Tibial artery (tissue), 4 donors: Measurements from ENCODE around the gene NAPSA.

Experiments
- DNase-seq, 2 donors: peaks; one replicate each; pipeline ENCODE4 v3.0.0-alpha.2; 2019
- H3K27ac ChIP-seq, 2 donors: fragments of 200-600 bp; sonication (generic) in 1 of 2; 1 replicate in 1 of 2; 2 replicates in 1 of 2; pipeline ENCODE4 v1.5.1; 2018 to 2019; ENCODE audit warnings: mild to moderate bottlenecking in 1 of 2
- H3K27me3 ChIP-seq, 2 donors: fragments of 200-600 bp; sonication (generic) in 1 of 2; one replicate each; pipeline versions ENCODE4 v1.5.1 to v1.6.0; 2016 to 2019
- H3K36me3 ChIP-seq, 3 donors: fragments of 200-600 bp; sonication (generic) in 2 of 3; one replicate each; pipeline ENCODE4 v1.5.1; 2016 to 2019; ENCODE audit warnings: mild to moderate bottlenecking in 2 of 3
- H3K4me1 ChIP-seq, 4 donors: fragments of 200-600 bp; sonication (generic) in 2 of 4; 1 replicate in 3 of 4; 2 replicates in 1 of 4; pipeline ENCODE4 v1.5.1; 2016 to 2019
- H3K4me3 ChIP-seq, 2 donors: fragments of 200-600 bp; sonication (generic) in 1 of 2; 1 replicate in 1 of 2; 2 replicates in 1 of 2; pipeline ENCODE4 v1.5.1; 2018 to 2019; ENCODE audit warnings: mild to moderate bottlenecking in 2 of 2
- H3K9me3 ChIP-seq, 3 donors: fragments of 200-600 bp; sonication (generic) in 1 of 3; one replicate each; pipeline ENCODE4 v1.5.1; 2016 to 2019
- intact Hi-C: fragments of 100-400 bp; cut with DNase I; formaldehyde crosslinking; loops from one replicate; pipeline ENCODE4 v1.15.0; 2023; ENCODE audit warnings: low total_unique reads
- TF ChIP-seq, protein P1 (sequence below), 2 experiments: fragments of 200-600 bp in 1 of 2; fragments of 450-650 bp in 1 of 2; IDR thresholded peaks; one replicate each; pipeline ENCODE4 v1.5.1; 2017 to 2019; ENCODE audit warnings: antibody characterized with exemption in 2 of 2, mild to moderate bottlenecking in 1 of 2, moderate library complexity in 1 of 2

The NAPSA gene

GRCh38 chr19:50324331-50324730, 41.1 kb downstream of the NAPSA start:
- no peaks in the 10 kb centered on the region for H3K36me3 ChIP-seq
- intact Hi-C loops: no loop called here
- TF ChIP-seq, protein P1, sequence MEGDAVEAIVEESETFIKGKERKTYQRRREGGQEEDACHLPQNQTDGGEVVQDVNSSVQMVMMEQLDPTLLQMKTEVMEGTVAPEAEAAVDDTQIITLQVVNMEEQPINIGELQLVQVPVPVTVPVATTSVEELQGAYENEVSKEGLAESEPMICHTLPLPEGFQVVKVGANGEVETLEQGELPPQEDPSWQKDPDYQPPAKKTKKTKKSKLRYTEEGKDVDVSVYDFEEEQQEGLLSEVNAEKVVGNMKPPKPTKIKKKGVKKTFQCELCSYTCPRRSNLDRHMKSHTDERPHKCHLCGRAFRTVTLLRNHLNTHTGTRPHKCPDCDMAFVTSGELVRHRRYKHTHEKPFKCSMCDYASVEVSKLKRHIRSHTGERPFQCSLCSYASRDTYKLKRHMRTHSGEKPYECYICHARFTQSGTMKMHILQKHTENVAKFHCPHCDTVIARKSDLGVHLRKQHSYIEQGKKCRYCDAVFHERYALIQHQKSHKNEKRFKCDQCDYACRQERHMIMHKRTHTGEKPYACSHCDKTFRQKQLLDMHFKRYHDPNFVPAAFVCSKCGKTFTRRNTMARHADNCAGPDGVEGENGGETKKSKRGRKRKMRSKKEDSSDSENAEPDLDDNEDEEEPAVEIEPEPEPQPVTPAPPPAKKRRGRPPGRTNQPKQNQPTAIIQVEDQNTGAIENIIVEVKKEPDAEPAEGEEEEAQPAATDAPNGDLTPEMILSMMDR (IDR thresholded peaks at IDR 0.05): no peak
- no peak overlapping the region for H3K4me3 ChIP-seq
- peaks cover 0 to 19% (median 10%) of the 10 kb centered on the region in 4 donors for H3K4me1 ChIP-seq
- peaks cover 0 to 49% of the 10 kb centered on the region in 2 donors for H3K27me3 ChIP-seq
- H3K27ac ChIP-seq: no peak overlapping the region
- DNase-seq: no peak
- no peaks in the 10 kb centered on the region for H3K9me3 ChIP-seq

DNA sequence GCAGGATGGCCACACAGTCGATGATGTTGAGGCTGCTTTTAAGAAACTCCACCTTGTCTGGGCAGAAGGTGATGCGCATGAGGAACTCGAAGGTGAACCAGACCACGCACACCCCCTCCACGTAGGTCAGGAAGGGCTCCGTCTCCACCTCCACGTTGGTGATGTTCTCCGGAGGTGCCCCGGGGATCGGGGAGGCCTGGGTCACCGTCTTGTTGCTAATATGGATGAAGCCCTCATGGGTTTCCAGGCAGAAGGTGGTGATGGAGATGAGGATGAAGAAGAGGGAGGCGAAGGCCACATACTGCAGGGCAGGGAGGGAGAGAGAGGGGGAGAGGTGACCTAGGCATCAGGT, 41.7 kb downstream of the NAPSA start:
- intact Hi-C loops: no loop called here
- Histone ChIP-seq H3K4me3 (no peak overlapping the region), H3K27ac (no peak overlapping the region), H3K27me3 (peaks cover 0 to 45% of the 10 kb centered on the region in 2 donors), H3K36me3 (no peaks in the 10 kb centered on the region), H3K4me1 (peaks cover 0 to 15% (median 9%) of the 10 kb centered on the region in 4 donors), H3K9me3 (no peaks in the 10 kb centered on the region)
- DNase-seq: no peak
- TF ChIP-seq, protein P1 (IDR thresholded peaks at IDR 0.05): no peak

- Histone ChIP-seq H3K27ac (no peak overlapping the region), H3K9me3 (no peaks in the 10 kb centered on the region), H3K36me3 (no peaks in the 10 kb centered on the region), H3K27me3 (peaks cover 0 to 41% of the 10 kb centered on the region in 2 donors), H3K4me1 (peaks cover 0 to 15% (median 8%) of the 10 kb centered on the region in 4 donors), H3K4me3 (no peak overlapping the region)
- TF ChIP-seq, protein P1 (IDR thresholded peaks at IDR 0.05): no peak
- intact Hi-C loops: no loop called here
- DNase-seq: no peak
Measured at GRCh38 chr19:50322931-50323781, 42.3 kb downstream of the NAPSA start.

- no peaks in the 10 kb centered on the region for H3K36me3 ChIP-seq
- peaks cover 0 to 32% of the 10 kb centered on the region in 2 donors for H3K27me3 ChIP-seq
- intact Hi-C loops: no loop called here
Measured at GRCh38 chr19:50322234-50322633, 43.2 kb downstream of the NAPSA start.

GRCh38 chr19:50321831-50322230, 43.6 kb downstream of the NAPSA start:
- H3K9me3 ChIP-seq: no peaks in the 10 kb centered on the region
- H3K36me3 ChIP-seq: no peaks in the 10 kb centered on the region
- H3K27ac ChIP-seq: no peak overlapping the region
- intact Hi-C loops: no loop called here
- no peak overlapping the region for H3K4me3 ChIP-seq
- H3K4me1 ChIP-seq: peaks cover 0 to 15% (median 8%) of the 10 kb centered on the region in 4 donors
- DNase-seq: no peak
- TF ChIP-seq, protein P1 (IDR thresholded peaks at IDR 0.05): no peak
- peaks cover 0 to 32% of the 10 kb centered on the region in 2 donors for H3K27me3 ChIP-seq

More at GRCh38 chr19:50322234-50322633, 43.2 kb downstream of the NAPSA start:
- no peak overlapping the region for H3K4me3 ChIP-seq
- H3K27ac ChIP-seq: no peak overlapping the region
- H3K4me1 ChIP-seq: peaks cover 0 to 15% (median 8%) of the 10 kb centered on the region in 4 donors
- H3K9me3 ChIP-seq: no peaks in the 10 kb centered on the region
- TF ChIP-seq, protein P1 (IDR thresholded peaks at IDR 0.05): no peak
- DNase-seq: no peak
